Neural cell (in vitro differentiated cells): Measurements from ENCODE around the gene EMILIN1. TPM values are rescaled to one million over a fixed set of nuclear protein-coding genes. Genes with fewer than 3 reads are reported as not detected.

Experiments
- H2AFZ ChIP-seq: fragments of 200-600, 300-800 bp; sonication (generic), shearing (Covaris generic); 2 replicates; pipeline ENCODE4 v1.6.0; 2014; ENCODE audit warnings: low read depth, mild to moderate bottlenecking, antibody characterized with exemption, low read length, moderate library complexity
- H3F3A ChIP-seq: fragments of 200-600 bp; shearing (Covaris generic); 2 replicates; pipeline ENCODE4 v1.6.1; 2016; ENCODE audit warnings: mild to moderate bottlenecking, moderate library complexity, mixed read lengths, antibody characterized with exemption, low read length; ENCODE audit not compliant: insufficient read depth, poor library complexity, severe bottlenecking
- H3K27ac ChIP-seq: fragments of 200-600, 300-800 bp; sonication (generic), shearing (Covaris generic); 2 replicates; pipeline ENCODE4 v1.5.1; 2014; ENCODE audit warnings: mild to moderate bottlenecking, low read length, moderate library complexity
- H3K27me3 ChIP-seq: fragments of 300-800, 200-600 bp; sonication (generic), shearing (Covaris generic); 2 replicates; pipeline ENCODE4 v1.6.0; 2014; ENCODE audit warnings: mild to moderate bottlenecking, low read depth, low read length, moderate library complexity; ENCODE audit not compliant: insufficient read depth
- H3K36me3 ChIP-seq: fragments of 300-800, 200-600 bp; sonication (generic), shearing (Covaris generic); 2 replicates; pipeline ENCODE4 v1.5.1; 2014; ENCODE audit warnings: mild to moderate bottlenecking, antibody characterized with exemption, low read length, moderate library complexity; ENCODE audit not compliant: insufficient read depth
- H3K4me2 ChIP-seq: fragments of 300-800, 200-600 bp; sonication (generic), shearing (Covaris generic); 2 replicates; pipeline ENCODE4 v1.6.0; 2014; ENCODE audit warnings: mild to moderate bottlenecking, low read length
- H3K4me3 ChIP-seq: fragments of 300-800, 200-600 bp; sonication (generic), shearing (Covaris generic); 2 replicates; pipeline ENCODE4 v1.5.1; 2014; ENCODE audit warnings: mild to moderate bottlenecking, low read length, moderate library complexity
- H3K79me2 ChIP-seq: fragments of 200-600 bp; shearing (Covaris generic); replicated peaks from 2 replicates; pipeline ENCODE4 v1.6.0; 2014; ENCODE audit warnings: mild to moderate bottlenecking, low read length, moderate library complexity; ENCODE audit not compliant: insufficient read depth
- H3K9ac ChIP-seq: fragments of 300-800, 200-600 bp; sonication (generic), shearing (Covaris generic); 2 replicates; pipeline ENCODE4 v1.6.1; 2016; ENCODE audit warnings: mild to moderate bottlenecking, low read length, mixed read lengths
- H3K9me2 ChIP-seq: fragments of 200-600 bp; shearing (Covaris generic); 2 replicates; pipeline ENCODE4 v1.6.1; 2016; ENCODE audit warnings: mild to moderate bottlenecking, low read length, mixed read lengths; ENCODE audit not compliant: insufficient read depth
- H3K9me3 ChIP-seq: fragments of 200-600, 300-800 bp; sonication (generic), shearing (Covaris generic); 2 replicates; pipeline ENCODE4 v1.6.1; 2016; ENCODE audit warnings: mild to moderate bottlenecking, mixed run types, low read length, moderate library complexity, mixed read lengths
- H4K20me1 ChIP-seq: fragments of 200-600 bp; shearing (Covaris generic); 2 replicates; pipeline ENCODE4 v1.6.1; 2016; ENCODE audit warnings: mild to moderate bottlenecking, mixed run types; ENCODE audit not compliant: insufficient read depth
- EP300 ChIP-seq: fragments of 450-650 bp; conservative IDR thresholded peaks from 2 replicates; pipeline ENCODE4 v1.6.1; 2014; ENCODE audit warnings: antibody characterized with exemption, mild to moderate bottlenecking, moderate library complexity; ENCODE audit not compliant: poor library complexity, severe bottlenecking
- EZH2 ChIP-seq: fragments of 200-600, 300-800 bp; shearing (Covaris generic), sonication (generic); IDR thresholded peaks from 2 replicates; pipeline ENCODE4 v1.6.1; 2014; ENCODE audit warnings: antibody characterized with exemption, low read length, borderline replicate concordance, mild to moderate bottlenecking; ENCODE audit not compliant: insufficient read depth, poor library complexity, severe bottlenecking
- MXI1 ChIP-seq: fragments of 450-650 bp; conservative IDR thresholded peaks from 2 replicates; pipeline ENCODE4 v1.6.1; 2014; ENCODE audit warnings: antibody characterized with exemption, mild to moderate bottlenecking; ENCODE audit not compliant: poor library complexity, severe bottlenecking
- POLR2AphosphoS5 ChIP-seq: IDR thresholded peaks from 2 replicates; pipeline ENCODE4 v1.6.1; 2012
- RAD21 ChIP-seq: fragments of 450-650 bp; conservative IDR thresholded peaks from 2 replicates; pipeline ENCODE4 v1.6.1; 2014; ENCODE audit warnings: antibody characterized with exemption, mild to moderate bottlenecking, moderate library complexity
- SMC3 ChIP-seq: fragments of 450-650 bp; conservative IDR thresholded peaks from 2 replicates; pipeline ENCODE4 v1.6.1; 2014; ENCODE audit warnings: antibody characterized with exemption, mild to moderate bottlenecking, moderate library complexity; ENCODE audit not compliant: poor library complexity
- TAF1 ChIP-seq: IDR thresholded peaks from 2 replicates; pipeline ENCODE4 v1.6.1; 2012; ENCODE audit warnings: low read depth
- polyA plus RNA-seq: library from polyadenylated mRNA; depleted of rRNA; stranded (reverse); fragments of >200 nt; gene quantifications from 2 replicates; pipeline ENCODE4 v1.2.3, GENCODE V29; 2014
- TF ChIP-seq, protein P1 (sequence below): IDR thresholded peaks from 2 replicates; pipeline ENCODE4 v1.6.1; 2012; ENCODE audit warnings: borderline replicate concordance
- TF ChIP-seq, protein P2 (sequence below): fragments of 450-650 bp; IDR thresholded peaks from 2 replicates; pipeline ENCODE4 v1.5.1; 2014; ENCODE audit warnings: antibody characterized with exemption, mild to moderate bottlenecking, moderate library complexity; ENCODE audit not compliant: poor library complexity, severe bottlenecking

EMILIN1 gene
- polyA plus RNA-seq, 1 donor from 2014 or later = 1.3 TPM

DNA sequence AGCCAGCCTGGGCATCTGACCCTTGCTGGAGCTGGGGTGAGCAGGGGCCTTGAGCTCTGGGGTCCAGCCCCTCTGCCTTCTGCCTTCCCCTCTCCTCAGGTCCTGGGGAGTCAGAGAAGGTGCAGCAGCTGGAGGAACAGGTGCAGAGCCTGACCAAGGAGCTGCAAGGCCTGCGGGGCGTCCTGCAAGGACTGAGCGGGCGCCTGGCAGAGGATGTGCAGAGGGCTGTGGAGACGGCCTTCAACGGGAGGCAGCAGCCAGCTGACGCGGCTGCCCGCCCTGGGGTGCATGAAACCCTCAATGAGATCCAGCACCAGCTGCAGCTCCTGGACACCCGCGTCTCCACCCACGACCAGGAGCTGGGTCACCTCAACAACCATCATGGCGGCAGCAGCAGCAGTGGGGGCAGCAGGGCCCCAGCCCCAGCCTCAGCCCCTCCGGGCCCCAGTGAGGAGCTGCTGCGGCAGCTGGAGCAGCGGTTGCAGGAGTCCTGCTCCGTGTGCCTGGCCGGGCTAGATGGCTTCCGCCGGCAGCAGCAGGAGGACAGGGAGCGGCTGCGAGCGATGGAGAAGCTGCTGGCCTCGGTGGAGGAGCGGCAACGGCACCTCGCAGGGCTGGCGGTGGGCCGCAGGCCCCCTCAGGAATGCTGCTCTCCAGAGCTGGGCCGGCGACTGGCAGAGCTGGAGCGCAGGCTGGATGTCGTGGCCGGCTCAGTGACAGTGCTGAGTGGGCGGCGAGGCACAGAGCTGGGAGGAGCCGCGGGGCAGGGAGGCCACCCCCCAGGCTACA is 3.8 kb downstream of the EMILIN1 start:
- no peaks in the 10 kb centered on the region for H3K9me3 ChIP-seq
- no peaks in the 10 kb centered on the region for H3F3A ChIP-seq
- H2AFZ ChIP-seq = no peak overlapping the region
- H3K36me3 ChIP-seq = no peaks in the 10 kb centered on the region
- H4K20me1 ChIP-seq = no peaks in the 10 kb centered on the region
- H3K4me3 ChIP-seq = peak overlapping the region; percentile 46
- no peak overlapping the region for H3K9ac ChIP-seq
- peak overlapping the region; percentile 63 for H3K27ac ChIP-seq
- peaks cover 10% of the 10 kb centered on the region for H3K27me3 ChIP-seq
- no peaks in the 10 kb centered on the region for H3K79me2 ChIP-seq
- no peak overlapping the region for H3K4me2 ChIP-seq
- TF ChIP-seq, protein P1, sequence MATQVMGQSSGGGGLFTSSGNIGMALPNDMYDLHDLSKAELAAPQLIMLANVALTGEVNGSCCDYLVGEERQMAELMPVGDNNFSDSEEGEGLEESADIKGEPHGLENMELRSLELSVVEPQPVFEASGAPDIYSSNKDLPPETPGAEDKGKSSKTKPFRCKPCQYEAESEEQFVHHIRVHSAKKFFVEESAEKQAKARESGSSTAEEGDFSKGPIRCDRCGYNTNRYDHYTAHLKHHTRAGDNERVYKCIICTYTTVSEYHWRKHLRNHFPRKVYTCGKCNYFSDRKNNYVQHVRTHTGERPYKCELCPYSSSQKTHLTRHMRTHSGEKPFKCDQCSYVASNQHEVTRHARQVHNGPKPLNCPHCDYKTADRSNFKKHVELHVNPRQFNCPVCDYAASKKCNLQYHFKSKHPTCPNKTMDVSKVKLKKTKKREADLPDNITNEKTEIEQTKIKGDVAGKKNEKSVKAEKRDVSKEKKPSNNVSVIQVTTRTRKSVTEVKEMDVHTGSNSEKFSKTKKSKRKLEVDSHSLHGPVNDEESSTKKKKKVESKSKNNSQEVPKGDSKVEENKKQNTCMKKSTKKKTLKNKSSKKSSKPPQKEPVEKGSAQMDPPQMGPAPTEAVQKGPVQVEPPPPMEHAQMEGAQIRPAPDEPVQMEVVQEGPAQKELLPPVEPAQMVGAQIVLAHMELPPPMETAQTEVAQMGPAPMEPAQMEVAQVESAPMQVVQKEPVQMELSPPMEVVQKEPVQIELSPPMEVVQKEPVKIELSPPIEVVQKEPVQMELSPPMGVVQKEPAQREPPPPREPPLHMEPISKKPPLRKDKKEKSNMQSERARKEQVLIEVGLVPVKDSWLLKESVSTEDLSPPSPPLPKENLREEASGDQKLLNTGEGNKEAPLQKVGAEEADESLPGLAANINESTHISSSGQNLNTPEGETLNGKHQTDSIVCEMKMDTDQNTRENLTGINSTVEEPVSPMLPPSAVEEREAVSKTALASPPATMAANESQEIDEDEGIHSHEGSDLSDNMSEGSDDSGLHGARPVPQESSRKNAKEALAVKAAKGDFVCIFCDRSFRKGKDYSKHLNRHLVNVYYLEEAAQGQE = no peak
- H3K9me2 ChIP-seq = no peaks in the 10 kb centered on the region

DNA sequence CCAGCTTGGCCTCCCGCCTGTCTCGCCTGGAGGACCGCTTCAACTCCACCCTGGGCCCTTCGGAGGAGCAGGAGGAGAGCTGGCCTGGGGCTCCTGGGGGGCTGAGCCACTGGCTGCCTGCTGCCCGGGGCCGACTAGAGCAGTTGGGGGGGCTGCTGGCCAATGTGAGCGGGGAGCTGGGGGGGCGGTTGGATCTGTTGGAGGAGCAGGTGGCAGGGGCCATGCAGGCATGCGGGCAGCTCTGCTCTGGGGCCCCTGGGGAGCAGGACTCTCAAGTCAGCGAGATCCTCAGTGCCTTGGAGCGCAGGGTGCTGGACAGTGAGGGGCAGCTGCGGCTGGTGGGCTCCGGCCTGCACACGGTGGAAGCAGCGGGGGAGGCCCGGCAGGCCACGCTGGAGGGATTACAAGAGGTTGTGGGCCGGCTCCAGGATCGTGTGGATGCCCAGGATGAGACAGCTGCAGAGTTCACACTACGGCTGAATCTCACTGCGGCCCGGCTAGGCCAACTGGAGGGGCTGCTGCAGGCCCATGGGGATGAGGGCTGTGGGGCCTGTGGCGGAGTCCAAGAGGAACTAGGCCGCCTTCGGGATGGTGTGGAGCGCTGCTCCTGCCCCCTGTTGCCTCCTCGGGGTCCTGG is 4.5 kb downstream of the EMILIN1 start:
- H3K79me2 ChIP-seq = no peaks in the 10 kb centered on the region
- H3K27me3 ChIP-seq = peaks cover 10% of the 10 kb centered on the region
- H3K9me2 ChIP-seq = no peaks in the 10 kb centered on the region
- no peaks in the 10 kb centered on the region for H3K36me3 ChIP-seq
- TF ChIP-seq POLR2AphosphoS5 = no peak
- no peak for TF ChIP-seq RAD21
- TF ChIP-seq TAF1 = no peak
- no peak for TF ChIP-seq SMC3
- TF ChIP-seq EZH2 = no peak
- TF ChIP-seq EP300 = no peak
- no peaks in the 10 kb centered on the region for H3K9me3 ChIP-seq
- H3K4me2 ChIP-seq = no peak overlapping the region
- H3K27ac ChIP-seq = no peak overlapping the region
- H3F3A ChIP-seq = no peaks in the 10 kb centered on the region
- no peak overlapping the region for H3K9ac ChIP-seq
- no peak overlapping the region for H3K4me3 ChIP-seq
- H2AFZ ChIP-seq = no peak overlapping the region
- H4K20me1 ChIP-seq = no peaks in the 10 kb centered on the region

DNA sequence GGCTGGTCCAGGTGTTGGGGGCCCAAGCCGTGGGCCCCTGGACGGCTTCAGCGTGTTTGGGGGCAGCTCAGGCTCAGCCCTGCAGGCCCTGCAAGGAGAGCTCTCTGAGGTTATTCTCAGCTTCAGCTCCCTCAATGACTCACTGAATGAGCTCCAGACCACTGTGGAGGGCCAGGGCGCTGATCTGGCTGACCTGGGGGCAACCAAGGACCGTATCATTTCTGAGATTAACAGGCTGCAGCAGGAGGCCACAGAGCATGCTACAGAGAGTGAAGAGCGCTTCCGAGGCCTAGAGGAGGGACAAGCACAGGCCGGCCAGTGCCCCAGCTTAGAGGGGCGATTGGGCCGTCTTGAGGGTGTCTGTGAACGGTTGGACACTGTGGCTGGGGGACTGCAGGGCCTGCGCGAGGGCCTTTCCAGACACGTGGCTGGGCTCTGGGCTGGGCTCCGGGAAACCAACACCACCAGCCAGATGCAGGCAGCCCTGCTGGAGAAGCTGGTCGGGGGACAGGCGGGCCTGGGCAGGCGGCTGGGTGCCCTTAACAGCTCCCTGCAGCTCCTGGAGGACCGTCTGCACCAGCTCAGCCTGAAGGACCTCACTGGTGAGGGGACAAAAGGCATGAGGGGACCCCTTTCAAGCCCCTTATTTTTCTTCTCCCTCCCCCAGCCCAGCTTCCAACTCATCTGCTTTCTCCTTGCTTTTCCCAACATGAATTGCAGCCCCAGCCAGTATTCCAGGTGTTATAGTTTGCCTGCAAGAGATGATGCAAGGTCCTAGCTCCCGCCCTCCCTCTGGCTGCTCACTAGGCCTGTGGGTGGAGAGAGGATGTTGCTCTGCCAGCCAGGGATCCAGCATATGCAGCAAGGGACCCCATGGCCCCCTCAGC is 5.2 kb downstream of the EMILIN1 start:
- TF ChIP-seq EP300 = no peak
- TF ChIP-seq, protein P2, sequence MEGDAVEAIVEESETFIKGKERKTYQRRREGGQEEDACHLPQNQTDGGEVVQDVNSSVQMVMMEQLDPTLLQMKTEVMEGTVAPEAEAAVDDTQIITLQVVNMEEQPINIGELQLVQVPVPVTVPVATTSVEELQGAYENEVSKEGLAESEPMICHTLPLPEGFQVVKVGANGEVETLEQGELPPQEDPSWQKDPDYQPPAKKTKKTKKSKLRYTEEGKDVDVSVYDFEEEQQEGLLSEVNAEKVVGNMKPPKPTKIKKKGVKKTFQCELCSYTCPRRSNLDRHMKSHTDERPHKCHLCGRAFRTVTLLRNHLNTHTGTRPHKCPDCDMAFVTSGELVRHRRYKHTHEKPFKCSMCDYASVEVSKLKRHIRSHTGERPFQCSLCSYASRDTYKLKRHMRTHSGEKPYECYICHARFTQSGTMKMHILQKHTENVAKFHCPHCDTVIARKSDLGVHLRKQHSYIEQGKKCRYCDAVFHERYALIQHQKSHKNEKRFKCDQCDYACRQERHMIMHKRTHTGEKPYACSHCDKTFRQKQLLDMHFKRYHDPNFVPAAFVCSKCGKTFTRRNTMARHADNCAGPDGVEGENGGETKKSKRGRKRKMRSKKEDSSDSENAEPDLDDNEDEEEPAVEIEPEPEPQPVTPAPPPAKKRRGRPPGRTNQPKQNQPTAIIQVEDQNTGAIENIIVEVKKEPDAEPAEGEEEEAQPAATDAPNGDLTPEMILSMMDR = no peak
- no peak for TF ChIP-seq TAF1
- TF ChIP-seq MXI1 = no peak
- TF ChIP-seq RAD21 = no peak
- TF ChIP-seq POLR2AphosphoS5 = no peak
- no peak for TF ChIP-seq EZH2
- no peak overlapping the region for H3K4me2 ChIP-seq
- H3F3A ChIP-seq = no peaks in the 10 kb centered on the region
- H3K9me3 ChIP-seq = no peaks in the 10 kb centered on the region
- no peak overlapping the region for H3K9ac ChIP-seq
- H3K36me3 ChIP-seq = no peaks in the 10 kb centered on the region
- H3K4me3 ChIP-seq = no peak overlapping the region
- no peak overlapping the region for H3K27ac ChIP-seq
- H4K20me1 ChIP-seq = no peaks in the 10 kb centered on the region
- no peak overlapping the region for H2AFZ ChIP-seq
- peaks cover 10% of the 10 kb centered on the region for H3K27me3 ChIP-seq
- no peaks in the 10 kb centered on the region for H3K79me2 ChIP-seq
- H3K9me2 ChIP-seq = no peaks in the 10 kb centered on the region
